Superior temporal gyrus (tissue), 1 donor: ENCODE data around the gene EPHA6.

Experiments used
- DNase-seq: peaks from one replicate; pipeline ENCODE4 v3.0.0-alpha.2; 2016; ENCODE audit errors: extremely low spot score

The EPHA6 gene

DNA sequence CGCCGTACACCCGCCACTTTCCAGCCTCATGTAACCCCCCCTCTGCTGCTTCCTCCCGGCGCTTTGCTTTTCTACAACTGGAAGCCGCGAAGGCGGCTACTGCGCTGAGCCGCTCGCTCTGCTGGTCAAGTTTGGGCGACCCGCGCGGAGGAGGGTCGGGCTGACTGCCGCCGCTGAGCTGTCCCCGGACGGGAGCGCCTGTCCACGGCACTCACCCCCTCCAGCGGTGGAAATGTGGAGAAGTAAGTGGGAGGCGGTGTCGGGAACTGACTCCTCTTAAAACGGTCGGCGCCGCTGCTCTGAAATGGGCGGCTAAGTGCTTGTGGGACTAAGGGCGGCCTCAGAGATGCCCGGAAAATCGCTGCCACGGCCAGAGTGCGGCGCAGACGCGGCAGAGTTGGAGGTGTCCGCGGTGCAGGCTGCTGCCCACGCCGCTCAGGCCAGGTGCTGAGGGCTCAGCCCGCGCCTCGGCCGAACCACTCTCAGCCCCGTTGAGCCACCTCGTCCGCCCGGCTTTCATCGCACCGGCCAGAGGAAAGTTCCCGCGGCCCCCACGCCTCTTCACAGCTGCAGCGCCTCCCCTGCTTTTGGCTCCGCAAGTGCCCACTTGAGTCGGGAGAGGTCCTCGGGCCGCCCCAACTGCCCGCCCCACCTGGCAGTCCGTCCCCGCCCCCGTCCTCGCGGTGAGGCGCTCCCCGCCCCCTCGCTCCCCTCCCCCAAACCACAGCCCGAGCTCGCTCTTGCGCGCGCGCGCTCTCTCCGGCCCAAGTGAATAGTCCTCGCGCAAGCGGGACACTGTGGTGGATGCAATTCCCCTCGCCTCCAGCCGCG, at the start of gene EPHA6:
Gene EPHA6, plus strand, starts transcription at position 775 of the 831 bp plus-strand sequence.
- no peak for DNase-seq

DNA sequence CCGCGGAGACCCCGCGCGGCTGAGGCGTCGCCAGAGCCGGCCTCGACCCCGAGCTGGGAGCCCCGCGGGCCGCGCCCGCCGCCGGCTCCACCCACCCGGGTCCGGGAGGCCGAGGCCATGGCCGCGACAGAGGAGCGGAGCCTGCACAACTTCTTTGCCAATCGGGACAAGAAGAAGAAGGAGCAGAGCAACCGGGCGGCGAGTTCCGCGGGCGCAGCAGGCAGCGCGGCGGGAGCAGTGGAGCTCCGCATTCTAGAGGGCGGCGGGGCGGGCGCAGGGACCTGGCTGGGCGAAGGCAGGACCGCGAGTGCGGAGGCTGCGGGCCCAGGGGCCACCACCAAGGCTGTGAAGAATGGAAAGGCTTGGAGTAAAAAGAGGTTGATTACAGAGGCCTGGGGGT, 37.6 kb upstream of the EPHA6 start:
- no peak for DNase-seq

DNA sequence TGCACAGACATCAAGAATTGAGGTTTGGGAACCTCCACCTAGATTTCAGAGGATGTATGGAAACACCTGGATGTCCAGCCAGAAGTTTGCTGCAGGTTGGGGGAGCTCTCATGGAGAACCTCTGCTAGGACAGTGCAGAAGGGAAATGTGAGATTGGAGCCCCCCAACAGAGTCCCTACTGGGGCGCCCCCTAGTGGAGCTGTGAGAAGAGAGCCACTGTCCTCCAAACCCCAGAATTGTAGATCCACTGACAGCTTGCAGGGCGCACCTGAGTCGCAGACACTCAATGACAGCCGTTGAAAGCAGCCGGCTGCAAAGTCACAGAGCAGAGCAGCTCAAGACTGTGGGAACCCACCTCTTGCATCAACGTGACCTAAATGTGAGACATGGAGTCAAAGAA, 34.6 kb upstream of the EPHA6 start:
- no peak for DNase-seq

DNA sequence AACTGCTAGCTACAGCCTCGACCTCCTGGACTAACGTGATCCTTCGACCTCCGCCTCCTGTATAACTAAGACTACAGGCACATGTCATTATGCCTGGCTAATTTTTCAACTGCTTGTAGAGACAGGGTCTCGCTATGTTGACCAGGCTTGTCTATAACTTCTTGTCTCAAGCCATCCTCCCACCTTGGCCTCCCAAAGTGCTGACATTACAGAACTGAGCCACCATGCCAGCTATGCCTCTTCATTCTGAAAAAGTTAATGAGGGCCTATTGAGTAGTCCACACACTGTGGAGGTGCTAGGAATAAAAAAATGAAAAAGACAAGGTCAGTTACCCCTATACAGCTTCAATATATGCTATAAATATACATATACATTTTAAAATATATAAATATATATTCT, 18.3 kb upstream of the EPHA6 start:
- DNase-seq, result no peak

DNA sequence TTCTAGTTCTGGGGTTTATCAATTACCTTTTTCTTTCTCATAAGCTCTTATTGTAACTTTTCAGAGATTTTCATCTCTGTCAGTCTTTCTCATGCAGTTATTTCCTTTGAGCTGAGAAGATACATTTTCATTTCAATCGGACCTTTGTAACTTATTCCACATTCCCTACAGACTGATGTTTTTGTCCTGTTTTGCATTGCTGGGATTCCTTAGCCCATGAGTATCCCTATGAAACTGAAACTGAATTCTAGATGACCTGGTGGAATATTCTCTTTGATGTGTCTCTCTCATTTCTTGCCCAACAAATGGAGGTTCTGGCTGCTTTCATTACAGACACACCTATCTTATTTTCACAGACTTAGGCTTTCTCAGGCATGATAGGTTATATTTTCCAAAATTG, 10.5 kb upstream of the EPHA6 start:
- DNase-seq, result no peak

DNA sequence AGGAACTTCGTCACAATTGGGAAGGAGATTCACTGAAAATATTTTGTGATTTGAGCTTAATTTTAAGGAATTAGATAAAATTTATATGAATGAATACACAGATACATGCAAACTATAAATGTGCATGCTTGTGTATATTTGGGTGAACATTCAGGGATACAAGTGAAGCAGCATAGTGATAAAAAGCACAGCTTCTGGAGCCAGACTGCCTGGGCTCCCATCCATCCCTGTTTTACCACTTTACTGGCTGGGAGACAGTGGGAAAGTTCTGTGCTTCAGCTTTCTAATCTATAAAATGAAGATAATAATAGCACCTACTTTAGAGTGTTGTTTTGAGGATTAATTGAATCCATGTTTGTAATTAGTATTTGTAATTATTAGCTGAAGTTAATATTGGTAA, 8.1 kb upstream of the EPHA6 start:
- DNase-seq, result no peak

DNA sequence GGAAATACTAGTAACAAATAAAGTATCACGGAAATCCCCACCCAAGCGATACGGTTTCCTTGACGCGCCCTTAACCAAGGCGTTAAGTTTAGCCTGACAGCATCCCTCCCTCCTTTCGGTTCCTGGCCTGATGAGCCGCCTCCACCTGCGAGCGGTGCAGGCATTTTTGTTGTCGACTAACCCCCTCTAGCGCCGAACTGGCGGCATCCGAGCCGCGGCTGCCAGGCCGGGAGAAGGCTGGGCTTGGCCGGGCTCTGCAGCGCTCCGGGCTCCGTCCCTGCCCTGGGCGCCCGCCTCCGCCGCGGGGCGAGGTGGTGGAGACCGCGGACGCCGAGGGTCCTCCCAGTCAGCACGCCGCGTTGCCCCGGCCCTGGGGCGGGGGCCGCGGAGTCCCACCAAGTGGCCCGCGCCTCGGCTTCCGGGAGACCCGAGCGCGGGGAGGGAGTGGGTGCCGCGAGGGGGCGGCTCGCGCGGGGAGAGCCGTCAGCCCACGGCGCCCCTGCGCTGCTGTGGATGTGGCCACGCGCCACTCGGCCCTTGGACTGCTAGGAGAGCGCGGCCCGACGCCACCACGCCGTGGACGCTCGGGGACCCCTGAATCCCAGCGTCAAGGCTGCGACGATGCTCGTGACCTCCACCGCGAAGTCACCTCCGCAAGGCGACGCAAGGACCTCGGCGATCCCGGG, 1.1 kb upstream of the EPHA6 start:
- DNase-seq, result peak; percentile 70

DNA sequence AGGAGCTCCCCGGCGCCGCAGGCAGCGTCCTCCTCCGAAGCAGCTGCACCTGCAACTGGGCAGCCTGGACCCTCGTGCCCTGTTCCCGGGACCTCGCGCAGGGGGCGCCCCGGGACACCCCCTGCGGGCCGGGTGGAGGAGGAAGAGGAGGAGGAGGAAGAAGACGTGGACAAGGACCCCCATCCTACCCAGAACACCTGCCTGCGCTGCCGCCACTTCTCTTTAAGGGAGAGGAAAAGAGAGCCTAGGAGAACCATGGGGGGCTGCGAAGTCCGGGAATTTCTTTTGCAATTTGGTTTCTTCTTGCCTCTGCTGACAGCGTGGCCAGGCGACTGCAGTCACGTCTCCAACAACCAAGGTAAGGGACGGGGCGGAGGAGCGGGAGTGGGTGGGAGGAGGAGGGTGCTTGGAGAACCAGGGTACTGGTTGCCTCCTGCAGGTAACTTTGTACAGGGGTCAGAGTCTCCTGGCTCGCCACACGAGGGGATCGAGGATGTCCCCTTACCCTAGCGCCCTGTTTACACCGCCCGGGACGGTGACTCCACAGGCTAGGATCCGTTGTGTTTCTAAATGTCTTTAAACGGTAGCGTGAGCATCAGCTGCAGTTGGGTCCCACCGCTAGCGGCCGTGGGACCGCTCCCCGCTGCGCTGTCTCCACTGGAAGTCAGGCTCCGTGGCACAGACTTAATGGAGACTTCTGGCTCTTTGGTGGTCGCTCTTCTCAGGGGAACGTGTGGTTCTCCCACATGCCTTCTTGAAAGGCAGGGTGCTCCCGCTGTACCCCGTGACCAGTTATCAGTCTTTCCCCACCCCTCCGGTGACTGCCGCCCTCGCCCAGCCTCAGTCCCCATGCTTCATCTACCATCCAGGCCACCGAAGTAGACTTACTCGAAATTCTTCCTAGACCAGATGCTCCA, 515 bp downstream of the EPHA6 start:
- DNase-seq, result no peak

DNA sequence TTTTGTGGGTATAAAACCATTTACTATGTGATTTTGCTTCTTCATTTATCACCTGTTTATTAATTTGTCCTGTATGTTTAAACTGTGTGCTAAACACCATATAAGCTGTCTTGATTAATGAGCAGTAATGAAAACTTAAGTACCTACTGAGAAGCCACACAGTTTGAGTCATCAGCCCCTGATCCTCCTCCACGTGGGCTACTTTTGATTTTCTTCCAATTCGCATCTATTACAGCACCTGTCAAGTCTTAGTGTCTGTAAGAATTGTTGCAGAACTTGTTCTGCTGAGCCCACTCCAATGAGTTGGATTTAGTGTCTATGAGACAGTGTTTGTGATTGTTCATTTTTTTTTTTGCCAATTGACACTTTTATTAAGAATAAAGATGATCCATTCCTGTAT, 16.8 kb downstream of the EPHA6 start:
- DNase-seq, result no peak

DNA sequence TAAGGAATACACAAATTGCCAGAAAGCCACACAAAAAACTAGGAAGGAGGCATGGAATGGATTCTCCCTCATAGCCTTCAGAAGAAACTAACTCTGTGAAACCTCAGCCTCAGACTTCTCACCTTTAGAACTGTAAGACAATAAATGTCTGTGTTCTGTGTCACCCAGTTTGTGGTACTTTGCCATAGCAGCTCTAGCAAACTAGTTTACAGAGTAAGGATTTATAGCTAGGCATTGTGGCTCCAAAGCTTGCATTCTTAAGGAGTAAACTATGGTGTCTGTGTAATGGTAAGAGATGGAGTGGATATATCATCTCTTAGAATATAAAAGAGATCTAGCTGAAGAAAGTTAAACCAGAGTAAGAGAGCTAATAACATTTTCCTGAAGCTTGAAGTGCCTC, 18.9 kb downstream of the EPHA6 start:
- no peak for DNase-seq

DNA sequence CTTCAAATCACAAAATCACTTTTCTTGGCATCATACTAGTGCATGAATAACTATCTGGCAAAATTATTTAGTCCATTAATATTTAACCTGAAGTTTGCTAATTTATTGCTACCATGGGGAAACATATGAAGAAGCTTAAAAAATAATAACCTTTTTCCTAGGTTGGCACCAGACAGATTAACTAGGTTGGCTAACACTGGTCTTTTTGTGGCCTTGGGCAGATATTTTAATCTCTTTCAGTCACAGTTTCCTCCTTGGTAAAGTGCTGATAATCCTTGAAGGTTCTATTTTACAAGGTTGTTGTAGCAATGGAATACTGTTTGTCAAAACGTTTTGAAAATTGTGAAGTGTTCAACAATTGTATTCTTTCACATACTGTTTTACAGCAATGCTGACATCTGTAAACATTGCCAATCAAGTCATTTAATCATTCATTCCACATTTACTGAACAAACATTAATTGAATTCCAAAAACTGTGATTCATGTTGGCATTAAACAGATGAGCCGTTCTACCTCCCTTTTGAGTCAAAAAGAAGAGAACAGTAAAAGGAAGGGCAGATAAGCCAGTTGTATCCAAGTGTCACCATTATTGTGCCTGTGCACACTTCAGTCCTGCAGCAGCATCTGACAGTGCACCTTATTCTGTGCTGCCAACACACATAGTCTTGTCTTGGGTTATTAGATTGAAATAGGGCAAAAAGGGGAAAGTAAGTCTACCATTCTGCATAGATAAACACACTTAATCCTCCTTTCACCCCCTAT, 21.9 kb downstream of the EPHA6 start:
- DNase-seq, result no peak

DNA sequence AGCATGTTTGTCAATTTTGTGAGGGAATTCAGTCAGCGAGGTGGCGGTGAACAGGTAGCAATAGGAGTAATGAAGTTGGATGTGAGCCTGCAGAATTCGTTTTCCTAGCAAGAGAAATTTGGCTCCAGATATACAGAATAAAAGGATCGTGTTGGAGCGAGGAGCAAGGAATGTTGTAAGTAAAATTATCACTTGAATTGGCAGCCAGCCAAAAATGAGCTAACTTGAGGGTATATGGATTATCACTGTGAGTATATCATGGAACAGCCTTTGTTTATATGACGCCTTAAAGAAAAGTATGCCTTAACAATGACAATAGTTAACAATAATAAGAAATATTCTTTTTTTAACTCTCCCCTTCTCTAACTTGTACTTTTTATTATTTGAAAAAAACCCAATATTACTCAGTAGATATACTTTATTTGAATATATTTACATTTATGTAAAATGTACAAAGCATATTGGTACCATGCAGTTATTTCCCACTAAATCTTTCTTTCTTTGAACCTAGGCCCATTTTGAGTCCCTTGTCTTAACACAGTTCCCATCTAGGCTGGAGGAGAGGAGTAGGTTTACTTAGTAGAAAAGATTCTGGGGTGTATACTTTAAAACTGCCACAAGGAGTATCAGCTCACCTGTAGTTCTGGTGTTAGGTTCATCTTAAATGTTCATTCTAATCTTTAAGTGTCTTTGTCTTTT, 29.3 kb downstream of the EPHA6 start:
- no peak for DNase-seq

DNA sequence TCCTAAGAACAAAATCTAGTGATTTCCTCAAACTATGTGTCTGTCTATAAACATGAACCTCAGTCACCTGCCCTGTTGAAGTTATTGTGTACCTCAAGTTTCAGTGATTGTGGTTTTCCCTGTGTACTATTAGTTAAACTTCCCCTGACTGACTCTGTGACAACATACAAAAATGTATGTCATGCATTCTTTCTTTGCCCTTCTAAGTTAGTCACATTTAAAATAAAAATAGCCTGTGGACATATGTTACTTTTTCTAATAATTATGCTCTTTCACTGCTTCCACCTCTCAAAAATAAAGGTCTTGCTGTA, 29.8 kb downstream of the EPHA6 start:
- DNase-seq, result no peak

DNA sequence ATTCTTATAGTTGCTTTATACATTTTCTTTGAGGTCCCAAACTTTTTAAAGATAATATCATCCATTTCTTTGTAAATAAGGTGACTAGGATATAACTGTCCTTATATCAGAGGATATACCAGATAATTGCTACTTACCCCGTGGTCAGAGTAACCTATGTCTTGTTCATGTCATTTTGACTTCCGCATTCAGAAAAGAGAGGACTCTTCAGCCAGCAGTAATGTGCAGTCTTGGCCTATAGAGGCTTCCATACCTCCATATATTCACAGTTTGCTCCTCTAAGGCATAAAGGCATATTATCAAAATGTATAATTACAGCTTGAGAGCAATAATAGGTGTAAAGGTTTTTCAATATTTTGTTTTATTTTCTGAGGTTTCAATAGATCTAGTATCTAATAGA, 38.5 kb downstream of the EPHA6 start:
- DNase-seq, result no peak

DNA sequence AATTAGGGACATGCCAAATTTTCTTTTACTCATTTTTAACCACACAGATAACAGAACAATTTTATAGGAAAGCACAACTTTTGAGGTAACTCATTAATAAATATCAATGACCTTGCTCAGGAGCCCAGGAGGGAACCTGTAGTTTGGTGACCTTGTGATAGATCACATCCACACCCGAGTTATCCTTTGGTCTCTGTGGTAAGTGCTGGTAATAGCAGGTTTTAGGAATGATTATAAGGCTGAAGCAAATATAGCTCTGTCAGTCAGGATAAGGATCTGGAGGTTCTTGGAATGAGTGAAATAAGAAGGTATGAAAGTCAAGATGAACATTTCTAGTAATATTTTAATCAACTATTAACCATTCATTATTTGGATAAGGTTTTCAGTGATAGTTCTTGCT, 46.5 kb downstream of the EPHA6 start:
- no peak for DNase-seq

DNA sequence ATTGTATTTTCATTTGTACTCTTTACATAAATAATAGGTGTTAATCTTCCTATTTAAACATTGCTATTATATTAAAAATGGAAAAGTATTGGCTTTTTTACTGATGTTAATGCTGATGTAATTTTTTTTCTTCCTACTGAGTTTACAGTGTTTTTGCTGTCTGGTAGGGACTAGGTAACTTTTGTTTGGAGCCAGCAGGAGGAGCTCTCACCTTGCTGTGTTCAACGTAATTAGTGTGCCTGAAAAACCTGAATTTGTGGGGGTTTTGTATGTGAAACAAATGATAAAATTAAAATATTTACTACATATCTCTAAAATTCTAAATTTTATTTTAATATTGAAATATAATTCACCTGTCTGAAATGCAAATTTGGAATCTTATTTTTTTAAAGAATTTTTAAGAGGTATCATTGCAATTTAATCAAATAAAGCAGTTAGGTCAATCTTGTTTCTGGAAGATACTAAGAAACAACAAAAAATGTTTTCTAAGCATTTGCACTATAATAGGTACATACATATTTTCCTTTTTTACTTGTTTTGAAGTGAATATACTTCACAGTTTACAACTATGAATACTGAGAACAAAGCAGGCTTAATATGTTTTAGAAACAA, 48.8 kb downstream of the EPHA6 start:
- peak; percentile 51 for DNase-seq

DNA sequence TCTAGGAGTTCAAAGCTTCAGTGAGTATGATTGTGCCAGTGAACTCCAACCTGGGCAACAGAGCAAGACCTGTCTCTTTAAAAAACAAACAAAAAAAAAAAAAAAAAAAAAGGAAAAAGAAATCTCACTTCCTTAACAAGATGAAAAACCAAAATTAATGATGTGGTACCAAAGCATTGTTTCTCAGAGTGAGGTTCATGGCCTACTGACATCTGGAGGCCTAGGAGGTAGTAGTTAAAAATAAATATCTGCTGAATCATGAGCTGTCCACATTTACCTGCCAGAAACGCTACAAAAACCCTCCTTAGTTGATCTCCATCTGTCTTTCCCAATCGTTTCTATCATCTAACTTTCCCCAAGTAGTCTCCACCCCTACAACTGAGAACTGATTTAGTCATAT, 51.2 kb downstream of the EPHA6 start:
- DNase-seq, result no peak

DNA sequence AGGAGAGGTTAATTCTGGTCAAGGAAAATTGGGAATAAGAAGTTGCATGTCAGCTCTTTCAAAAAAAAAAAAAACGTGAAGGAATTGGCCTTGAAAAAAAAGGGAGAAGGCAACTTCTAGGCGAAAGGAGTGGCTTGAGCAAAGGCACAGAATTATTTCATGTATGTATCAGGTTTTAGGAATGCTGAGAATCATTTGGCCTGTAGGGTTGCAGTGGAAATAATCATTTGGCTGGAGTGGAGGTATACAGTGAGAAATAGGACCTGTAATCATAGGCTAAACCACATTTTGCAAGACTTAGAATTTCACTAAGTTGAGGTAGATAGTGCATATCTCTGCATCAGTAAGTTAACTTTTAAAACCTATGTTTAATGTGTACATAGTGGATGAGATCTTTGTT, 54.9 kb downstream of the EPHA6 start:
- no peak for DNase-seq

DNA sequence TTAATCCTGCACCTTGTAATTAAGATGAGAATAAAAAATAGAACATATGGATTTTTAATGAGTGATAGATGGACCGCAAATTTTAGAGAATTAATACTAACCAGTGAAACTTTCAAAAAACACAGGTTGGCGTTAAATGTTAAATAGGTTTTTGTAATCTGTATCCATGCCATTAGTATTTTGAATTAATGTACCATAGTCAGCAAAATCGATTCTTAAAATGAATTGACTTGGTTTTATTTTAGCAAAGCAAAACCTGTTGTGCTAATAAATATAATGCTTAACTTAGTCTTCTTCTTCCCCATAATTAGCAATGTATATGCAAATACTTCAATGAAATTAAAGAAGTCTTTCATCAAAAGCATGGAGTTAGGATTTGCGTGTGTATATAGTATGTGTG, 63.1 kb downstream of the EPHA6 start:
- no peak for DNase-seq

DNA sequence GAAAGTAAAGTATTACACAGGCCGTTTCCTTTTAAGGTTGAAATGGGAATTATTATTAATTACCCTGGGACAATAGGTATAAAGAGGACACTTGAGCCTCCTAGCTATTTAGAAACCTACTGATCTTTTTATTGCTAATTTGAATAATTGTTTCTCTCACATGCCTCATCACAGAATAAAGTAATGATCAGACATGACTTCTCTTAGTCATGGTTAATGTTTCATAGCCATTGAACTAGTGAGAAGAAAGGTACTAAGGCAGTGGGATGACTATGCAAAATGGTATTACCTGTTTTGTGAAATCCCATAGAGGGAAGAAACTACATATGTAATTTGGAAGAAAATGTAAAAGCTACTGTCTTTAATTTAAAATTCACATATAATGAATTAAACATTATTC, 85.6 kb downstream of the EPHA6 start:
- DNase-seq, result no peak

DNA sequence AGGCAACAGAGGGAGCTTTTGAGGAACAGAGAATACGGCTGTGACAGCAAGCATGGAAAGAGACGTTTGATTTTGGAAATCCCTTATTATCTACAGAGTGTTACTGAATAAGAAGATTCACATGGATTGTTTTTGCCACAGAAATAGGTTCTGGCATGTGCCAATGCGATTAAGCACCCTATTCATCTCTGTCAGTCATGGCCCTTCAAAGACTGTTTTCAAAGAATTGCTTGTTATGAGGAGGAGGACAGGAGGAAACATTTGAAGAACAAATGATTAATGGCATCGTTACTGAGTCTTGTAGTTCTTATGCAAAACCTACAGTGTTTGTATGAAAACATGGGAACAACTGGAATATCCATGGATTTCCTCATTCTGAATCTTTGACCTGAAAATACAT, 86.2 kb downstream of the EPHA6 start:
- no peak for DNase-seq
